ENCODE measurements around the gene KRTAP29-1.
"Not testable (repeated sequence)": the region's sequence is repeated elsewhere in the genome, so short reads cannot be mapped to it uniquely, and the experiment has no call there.

The KRTAP29-1 gene

DNA sequence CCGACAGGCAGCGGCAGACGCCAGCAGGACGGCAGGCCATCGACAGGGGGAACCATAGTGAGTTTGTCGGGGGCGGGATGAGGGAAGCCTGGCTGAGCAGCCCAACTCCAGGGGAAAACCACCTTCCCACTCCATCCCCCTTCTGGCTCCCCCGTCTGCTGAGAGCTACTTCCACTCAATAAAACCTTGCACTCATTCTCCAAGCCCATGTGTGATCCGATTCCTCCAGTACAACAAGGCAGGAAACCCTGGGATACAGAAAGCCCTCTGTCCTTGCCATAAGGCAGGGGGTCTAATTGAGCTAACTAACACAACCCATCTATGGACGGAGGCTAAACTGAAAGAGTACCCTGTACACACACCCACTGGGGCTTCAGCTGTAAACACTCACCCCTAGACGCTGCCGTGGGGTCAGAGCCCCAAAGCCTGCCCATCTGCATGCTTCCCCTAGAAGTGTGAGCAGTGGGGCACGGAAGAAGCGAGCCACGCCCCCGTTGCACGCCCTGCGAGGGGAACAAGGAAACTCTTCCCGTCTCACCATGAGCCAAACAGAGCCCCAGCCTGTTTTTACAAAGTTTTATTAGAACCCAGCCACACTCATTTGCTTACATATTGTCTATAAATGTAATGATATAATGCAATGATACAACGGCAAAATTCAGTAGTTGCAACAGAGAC, 4.1 kb downstream of the KRTAP29-1 start:
- no peak for DNase-seq (ENCODE audit: low spot score)

DNA sequence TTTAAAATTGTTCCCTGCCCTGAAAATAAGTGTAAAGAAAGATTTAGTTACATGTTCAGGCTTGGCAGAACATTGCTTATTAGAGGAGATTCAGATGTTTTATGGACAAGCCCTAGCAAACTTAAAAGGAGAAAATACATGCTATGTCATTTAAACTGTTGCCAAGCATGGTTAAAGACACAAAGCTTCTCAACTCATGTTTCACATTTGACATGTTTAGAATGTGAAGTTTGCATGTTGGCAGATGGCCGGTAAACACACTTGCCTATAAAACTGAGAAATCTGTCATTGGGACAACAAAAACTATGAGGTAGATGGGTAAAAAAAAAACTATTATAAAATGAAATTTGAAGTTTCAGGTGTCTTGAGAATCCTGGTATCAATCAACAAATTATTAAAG, 5.8 kb downstream of the KRTAP29-1 start:
- no peak for DNase-seq (ENCODE audit: low spot score)

DNA sequence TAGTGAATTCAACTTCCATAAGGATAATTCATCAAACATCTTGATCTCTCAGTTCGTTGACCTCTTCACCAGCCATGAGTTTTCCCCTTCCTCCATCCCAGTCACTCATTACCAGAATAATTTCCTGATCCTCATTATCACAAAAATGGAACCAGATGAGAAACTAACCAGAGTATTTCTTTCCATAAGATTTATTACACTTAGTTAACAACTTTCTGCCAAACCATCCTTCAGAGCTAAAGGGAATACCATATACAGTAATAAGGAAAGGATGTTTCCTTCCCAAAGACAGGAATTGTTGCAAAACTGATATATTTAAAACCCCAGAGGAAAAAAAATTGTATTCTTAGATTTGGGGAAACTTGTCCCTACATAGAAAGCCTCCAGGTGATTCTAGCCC, 8.6 kb downstream of the KRTAP29-1 start:
- no peak for DNase-seq (ENCODE audit: low spot score)

DNA sequence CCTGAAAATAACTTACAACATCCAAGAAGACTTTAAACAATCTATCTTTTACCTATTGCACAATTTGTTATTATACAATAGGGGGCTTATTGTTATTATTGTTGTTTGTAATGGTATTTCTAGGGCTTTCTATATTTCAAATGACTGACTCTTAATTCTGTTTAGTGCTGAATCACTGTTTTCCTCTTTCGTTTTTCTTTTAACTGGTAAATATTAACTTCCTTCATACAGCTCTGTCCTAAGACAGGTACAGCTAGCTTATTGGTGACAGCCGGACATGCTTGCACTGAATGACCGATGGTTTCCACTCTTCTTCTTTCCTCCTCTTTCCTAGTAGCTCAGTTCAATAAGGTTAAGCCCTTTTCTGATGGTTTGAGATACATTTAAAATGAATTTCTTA, 15.6 kb downstream of the KRTAP29-1 start:
- no peak for DNase-seq (ENCODE audit: low spot score)

DNA sequence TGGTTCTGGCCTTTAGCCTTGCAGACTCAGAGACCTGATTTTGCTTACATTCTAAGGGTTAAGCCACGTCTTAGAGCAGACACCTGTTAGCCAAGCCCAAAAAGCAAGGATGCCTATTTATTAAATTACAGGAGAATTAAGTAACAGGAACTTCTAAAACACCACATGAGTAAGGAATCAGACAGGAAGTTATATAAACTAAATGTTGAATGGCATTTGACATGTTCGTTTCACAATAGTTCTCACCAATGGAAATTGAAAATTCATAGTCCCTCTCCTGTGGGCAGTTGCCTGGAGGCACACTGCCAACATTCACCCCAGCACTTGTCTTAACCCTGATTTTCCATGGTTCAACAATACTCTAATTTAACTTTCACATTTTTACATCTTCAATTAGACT, 18.1 kb downstream of the KRTAP29-1 start:
- DNase-seq (ENCODE audit: low spot score): no peak

DNA sequence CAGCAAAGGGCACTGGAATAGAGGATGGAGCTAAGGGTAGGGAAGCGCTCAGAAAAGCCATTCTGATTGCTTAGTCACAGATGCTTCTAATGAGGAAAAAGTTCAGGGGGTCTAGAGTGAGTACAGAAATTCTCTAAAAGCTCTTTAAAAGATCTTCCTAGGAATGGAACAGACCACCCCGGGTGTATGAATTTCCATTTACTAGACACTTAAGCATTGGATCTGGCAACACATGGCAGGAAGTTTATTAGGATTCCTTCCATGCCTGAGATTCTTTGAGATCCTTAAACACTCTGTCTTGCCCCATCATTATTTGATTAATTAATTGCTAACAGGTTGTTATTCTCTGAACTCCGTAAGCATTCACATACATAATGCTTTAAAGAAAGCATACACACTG, 18.6 kb downstream of the KRTAP29-1 start:
- DNase-seq (ENCODE audit: low spot score): no peak

DNA sequence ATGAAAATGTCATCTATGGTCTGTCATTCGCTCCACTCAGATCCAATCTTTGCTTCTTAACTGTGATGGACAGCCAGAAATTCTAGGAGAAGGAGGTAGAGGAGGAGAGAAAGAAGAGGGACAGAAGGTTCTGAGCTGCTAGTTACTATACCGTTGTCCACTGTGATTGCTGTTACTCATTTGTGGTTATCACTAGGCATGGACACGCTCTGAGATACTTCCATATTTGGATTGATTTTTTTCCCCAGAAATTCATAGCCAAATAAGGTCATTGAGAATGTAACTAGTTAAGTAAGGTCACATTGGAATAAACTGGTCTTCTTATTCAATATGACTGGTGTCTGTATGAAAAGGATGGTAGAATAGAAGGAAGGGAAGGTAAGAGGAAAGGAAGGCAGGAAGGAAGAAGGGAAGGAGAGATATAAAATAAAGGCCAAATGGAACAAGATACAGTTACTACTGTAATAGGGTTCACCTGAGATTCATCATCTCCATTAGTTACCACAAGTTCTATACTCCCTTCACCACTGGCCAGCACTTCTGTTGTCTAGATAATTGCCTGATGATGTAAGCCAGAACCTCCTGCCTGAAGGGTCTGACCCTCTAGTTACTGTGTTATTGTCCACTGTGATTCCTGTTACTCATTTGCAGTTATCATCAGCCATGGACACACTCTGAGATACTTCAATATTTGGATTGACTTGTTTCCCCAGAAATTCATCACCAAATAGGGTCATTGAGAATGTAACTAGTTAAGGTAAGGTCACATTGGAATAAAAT, 24.3 kb downstream of the KRTAP29-1 start:
- no peak for DNase-seq (ENCODE audit: low spot score)

DNA sequence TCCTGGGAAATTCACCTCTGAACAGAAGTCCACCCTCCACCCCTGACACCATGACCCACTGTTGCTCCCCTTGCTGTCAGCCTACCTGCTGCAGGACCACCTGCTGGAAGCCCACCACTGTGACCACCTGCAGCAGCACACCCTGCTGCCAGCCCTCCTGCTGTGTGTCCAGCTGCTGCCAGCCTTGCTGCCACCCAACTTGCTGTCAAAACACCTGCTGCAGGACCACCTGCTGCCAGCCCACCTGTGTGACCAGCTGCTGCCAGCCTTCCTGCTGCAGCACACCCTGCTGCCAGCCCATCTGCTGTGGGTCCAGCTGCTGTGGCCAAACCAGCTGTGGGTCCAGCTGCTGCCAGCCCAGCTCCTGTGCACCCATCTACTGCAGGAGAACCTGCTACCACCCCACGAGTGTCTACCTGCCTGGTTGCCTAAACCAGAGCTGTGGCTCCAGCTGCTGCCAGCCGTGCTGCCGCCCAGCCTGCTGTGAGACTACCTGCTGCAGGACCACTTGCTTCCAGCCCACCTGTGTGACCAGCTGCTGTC, 26.9 kb downstream of the KRTAP29-1 start, which contains the start of gene KRTAP9-7:
Gene KRTAP9-7 (plus strand): TSS at position 51 of the 543 bp plus-strand sequence. CDS start 0 bp downstream, at position 51.
- DNase-seq (ENCODE audit: low spot score): not testable (repeated sequence)

DNA sequence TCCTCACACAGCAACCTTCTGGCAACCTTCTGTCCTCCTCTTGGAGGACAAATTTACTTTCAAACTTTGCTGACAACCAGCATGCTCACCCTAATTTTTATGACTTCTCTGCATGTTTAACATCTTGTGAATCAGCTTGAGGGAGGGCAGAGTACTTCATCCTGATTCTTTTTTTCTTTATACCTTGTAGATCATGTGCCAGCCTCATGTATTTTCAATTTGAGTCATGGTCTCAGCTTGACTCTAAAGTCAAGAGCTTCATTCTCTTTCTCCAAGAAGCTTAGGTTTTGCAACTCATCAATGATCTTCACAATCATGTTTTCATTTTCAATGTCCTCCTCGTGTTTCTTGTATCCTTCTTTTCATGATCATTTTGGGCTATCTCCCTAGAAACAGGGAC, 30.8 kb downstream of the KRTAP29-1 start:
- DNase-seq (ENCODE audit: low spot score): no peak

DNA sequence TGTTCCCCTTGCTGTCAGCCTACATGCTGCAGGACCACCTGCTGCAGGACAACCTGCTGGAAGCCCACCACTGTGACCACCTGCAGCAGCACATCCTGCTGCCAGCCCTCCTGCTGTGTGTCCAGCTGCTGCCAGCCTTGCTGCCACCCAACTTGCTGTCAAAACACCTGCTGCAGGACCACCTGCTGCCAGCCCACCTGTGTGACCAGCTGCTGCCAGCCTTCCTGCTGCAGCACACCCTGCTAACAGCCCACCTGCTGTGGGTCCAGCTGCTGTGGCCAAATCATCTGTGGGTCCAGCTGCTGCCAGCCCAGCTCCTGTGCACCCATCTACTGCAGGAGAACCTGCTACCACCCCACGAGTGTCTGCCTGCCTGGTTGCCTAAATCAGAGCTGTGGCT, 31.3 kb downstream of the KRTAP29-1 start:
- not testable (repeated sequence) for DNase-seq (ENCODE audit: low spot score)

DNA sequence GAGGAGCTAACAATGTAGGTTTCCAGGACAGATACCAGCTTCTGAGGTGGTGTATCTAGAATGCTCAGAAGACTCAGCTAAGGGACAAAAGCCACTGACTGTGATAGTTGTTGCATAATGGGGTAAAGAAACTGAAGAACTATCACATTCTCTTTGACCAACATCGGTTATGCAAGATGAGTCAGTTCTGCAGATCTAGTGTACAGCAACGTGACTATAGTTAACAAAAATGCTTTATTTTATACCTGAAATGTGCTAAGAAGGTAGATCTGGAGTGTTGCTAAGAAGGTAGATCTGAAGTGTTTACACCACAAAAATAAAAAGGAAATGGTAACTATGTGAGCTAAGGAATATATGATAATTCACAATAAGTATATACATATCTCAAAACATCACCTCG, 34.9 kb downstream of the KRTAP29-1 start:
- no peak for DNase-seq (ENCODE audit: low spot score)

DNA sequence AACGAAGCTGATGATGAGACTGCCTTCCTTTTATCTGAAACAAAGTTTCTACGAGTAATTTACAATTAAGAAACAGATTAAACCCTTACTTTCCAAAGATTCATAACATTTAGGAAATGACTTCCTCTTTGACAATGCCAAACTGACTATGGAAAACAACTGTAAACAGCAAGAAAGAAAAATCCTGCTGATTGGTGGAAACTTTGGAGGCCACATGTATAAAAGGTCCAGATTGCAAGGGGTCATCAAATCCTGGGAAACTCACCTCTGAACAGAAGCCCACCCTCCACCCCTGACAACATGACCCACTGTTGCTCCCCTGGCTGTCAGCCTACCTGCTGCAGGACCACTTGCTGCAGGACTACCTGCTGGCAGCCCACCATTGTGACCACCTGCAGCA, 37.6 kb downstream of the KRTAP29-1 start, which contains the start of gene KRTAP9-6:
Gene KRTAP9-6 (plus strand): TSS at position 301 of the 400 bp plus-strand sequence. CDS start 0 bp downstream, at position 301.
- DNase-seq (ENCODE audit: low spot score): no peak

DNA sequence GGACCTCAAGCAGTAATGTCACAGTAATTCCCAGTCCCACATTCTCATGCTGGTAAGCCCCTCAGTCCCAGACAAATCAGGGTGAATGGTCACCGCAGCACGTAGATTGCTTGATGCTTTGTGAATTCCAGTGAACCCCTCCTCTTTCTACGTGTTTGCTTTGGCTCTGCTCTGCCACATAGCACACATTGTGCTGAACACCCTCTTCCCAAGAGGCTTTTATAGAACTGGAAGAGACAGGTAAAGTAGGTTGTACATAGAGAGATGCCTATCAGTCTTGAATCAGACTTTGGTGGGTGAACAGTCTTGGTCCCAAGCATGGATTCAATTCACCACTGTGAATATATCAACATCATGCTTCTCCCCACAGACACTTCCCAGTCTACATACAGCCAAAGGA, 38.1 kb downstream of the KRTAP29-1 start:
- no peak for DNase-seq (ENCODE audit: low spot score)

DNA sequence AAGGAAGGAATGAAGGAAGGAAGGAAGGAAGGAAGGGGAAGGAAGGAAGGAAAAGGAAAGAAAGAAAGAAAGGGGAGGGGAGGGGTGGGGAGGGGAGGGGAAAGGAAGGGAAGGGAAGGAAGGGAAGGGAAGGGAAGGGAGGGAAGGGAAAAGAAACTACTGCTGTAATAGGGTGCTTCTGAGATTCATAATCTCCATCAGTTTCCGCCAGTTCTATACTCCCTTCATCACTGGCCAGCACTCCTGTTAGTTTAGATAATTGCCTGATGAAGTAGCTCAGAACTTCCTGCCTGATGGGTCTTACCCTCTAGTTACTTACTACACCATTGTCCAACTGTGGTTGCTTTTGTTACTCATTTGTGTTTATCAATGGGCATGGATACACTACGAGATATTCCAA, 39.4 kb downstream of the KRTAP29-1 start:
- no peak for DNase-seq (ENCODE audit: low spot score)

DNA sequence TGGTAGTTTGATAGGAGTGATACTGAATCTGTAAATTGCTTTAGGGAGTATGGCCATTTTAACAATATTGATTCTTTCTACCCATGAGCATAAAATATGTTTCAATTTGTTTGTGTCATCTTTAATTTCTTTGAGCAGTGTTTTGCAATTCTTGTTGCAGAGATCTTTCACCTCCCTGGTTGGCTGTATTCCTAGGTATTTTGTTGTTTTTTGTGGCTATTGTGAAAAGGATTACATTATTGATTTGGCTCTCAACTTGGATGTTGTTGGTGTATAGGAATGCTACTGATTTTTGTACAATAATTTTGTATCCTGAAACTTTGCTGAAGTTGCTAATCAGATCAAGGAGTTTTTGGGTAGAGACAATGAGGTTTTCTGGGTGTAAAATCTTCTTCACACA, 44.2 kb downstream of the KRTAP29-1 start:
- DNase-seq (ENCODE audit: low spot score): no peak

DNA sequence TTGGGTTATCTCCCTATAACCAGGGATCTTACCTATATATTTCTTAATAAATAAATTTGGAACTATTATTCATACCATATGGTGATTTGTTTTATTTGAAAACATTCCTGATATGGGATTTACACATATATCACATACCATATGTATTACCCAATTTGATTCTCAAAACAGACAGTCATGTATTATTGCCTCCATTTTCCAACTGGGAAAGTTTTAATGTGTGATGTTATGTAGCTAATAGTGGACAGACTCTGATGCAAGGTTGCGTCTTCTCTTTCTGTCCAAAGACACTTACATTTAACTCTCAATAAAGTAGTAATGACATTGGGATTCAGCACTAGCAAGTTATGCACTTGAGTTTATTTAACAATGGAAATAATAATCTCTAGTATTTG, 46.4 kb downstream of the KRTAP29-1 start:
- no peak for DNase-seq (ENCODE audit: low spot score)

DNA sequence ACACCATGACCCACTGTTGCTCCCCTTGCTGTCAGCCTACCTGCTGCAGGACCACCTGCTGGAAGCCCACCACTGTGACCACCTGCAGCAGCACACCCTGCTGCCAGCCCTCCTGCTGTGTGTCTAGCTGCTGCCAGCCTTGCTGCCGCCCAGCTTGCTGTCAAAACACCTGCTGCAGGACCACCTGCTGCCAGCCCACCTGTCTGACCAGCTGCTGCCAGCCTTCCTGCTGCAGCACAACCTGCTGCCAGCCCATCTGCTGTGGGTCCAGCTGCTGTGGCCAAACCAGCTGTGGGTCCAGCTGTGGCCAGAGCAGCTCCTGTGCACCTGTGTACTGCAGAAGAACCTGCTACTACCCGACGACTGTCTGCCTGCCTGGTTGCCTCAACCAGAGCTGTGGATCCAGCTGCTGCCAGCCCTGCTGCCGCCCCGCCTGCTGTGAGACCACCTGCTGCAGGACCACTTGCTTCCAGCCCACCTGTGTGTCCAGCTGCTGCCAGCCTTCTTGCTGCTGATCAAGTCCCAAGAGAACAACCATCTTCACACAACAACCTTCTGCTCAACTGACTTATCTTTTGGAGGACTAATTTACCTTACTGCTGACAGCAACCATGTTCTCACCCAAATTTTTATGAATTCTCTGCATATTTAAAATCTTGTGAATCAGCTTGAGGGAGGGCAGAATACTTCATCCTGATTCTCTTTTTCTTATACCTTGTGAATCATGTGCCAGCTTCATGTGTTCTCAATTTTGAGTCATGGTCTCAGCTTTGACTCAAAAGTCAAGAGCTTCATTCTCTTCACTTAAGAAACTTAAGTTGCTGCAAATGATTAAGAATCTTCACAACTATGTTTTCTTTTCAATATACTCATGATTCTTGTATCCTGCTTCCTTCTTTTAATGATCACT, 47.0 kb downstream of the KRTAP29-1 start, which contains the start of gene KRTAP9-9:
Gene KRTAP9-9 (plus strand): TSS at position 4 of the 910 bp plus-strand sequence.
- DNase-seq (ENCODE audit: low spot score): not testable (repeated sequence)

DNA sequence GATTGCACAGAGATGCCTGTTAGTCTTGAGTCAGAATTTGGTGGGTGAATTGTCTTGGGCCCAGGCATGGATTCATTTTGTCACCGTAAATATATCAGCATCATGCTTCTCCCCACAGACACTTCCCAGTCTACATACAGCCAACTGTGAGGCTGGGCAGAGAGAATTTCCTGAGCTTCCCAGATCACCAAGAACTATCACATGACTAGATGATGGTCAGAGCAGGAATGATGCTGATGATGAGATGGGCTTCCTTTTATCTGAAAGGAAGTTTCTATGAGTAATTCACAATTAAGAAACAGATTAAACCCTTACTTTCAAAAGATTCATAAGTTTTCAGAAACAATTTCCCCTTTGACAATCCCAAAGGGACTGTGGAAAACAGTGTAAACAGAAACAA, 47.8 kb downstream of the KRTAP29-1 start:
- no peak for DNase-seq (ENCODE audit: low spot score)
